ENCODE results near the gene ZNF655. TPM values are rescaled to one million over a fixed set of nuclear protein-coding genes. Genes with fewer than 3 reads are reported as not detected.

Gene ZNF655
- total and polyA plus RNA-seq, 2 of the 4 experiments (the other 2 are of a cell fraction), result 49.6 to 54.7 TPM

- Histone ChIP-seq H2AK5ac (ENCODE audit: low read depth, low read length) (no peak overlapping the region), H3K56ac (ENCODE audit: extremely low read depth, insufficient read depth, low read length) (no peak overlapping the region), H3K14ac (replicated peaks; ENCODE audit: low read depth, low read length) (no peak overlapping the region), H4K20me1 (ENCODE audit: insufficient read depth, low read length) (no peaks in the 10 kb centered on the region), H4K91ac (ENCODE audit: insufficient read depth, low read depth, low read length) (no peak overlapping the region), H3K9me3 (ENCODE audit: control insufficient read depth, insufficient read depth, low read length) (peaks cover 59% of the 10 kb centered on the region), H3K27ac (ENCODE audit: insufficient read depth, low read length) (no peak overlapping the region), H3K4me3 (ENCODE audit: insufficient read depth, low read depth, low read length) (no peak overlapping the region), H3K9me1 (ENCODE audit: insufficient read depth, low read length) (no peaks in the 10 kb centered on the region), H2AK9ac (replicated peaks; ENCODE audit: low read depth, low read length, poor library complexity) (no peak overlapping the region), H3K23ac (ENCODE audit: low read depth, low read length) (no peak overlapping the region), H3K4me1 (ENCODE audit: control insufficient read depth, insufficient read depth, low read length) (no peaks in the 10 kb centered on the region), H2AFZ (replicated peaks; ENCODE audit: low read length, poor library complexity) (no peak overlapping the region), H3K27me3 (ENCODE audit: control insufficient read depth, insufficient read depth, low read length) (no peaks in the 10 kb centered on the region), H3K4me2 (ENCODE audit: low read depth, low read length) (no peak overlapping the region), H4K5ac (ENCODE audit: low read depth, low read length) (no peak overlapping the region), H2BK20ac (ENCODE audit: low read depth, low read length) (no peak overlapping the region), H3K36me3 (ENCODE audit: control insufficient read depth, insufficient read depth, low read length) (peaks cover 6% of the 10 kb centered on the region; the same call in 1 of the 2 replicates), H3K79me1 (ENCODE audit: low read depth in 1 of 2, low read length in 2 of 2) (no peaks in the 10 kb centered on the region), H2BK120ac (ENCODE audit: low read depth, low read length) (no peak overlapping the region), H4K8ac (ENCODE audit: low read depth in 2 of 2, low read length in 2 of 2) (no peak overlapping the region), H3K18ac (ENCODE audit: low read depth, low read length) (no peak overlapping the region), H3K4ac (ENCODE audit: low read depth, low read length) (no peak overlapping the region), H2BK15ac (ENCODE audit: low read depth, low read length) (no peak overlapping the region), H3K9ac (ENCODE audit: low read depth, low read length) (no peak overlapping the region), H2BK5ac (ENCODE audit: low read depth, low read length, poor library complexity, severe bottlenecking) (no peak overlapping the region)
- DNase-seq (no peak), ATAC-seq (ENCODE audit: low read depth) (no peak)
- ChIA-PET CTCF (no interaction called here), POLR2A (ENCODE audit: unreplicated experiment) (no interaction called here)
- in situ Hi-C loops (cut with MboI; ENCODE audit: low sequenced_read_pairs) (no loop called here), dilution Hi-C loops (cut with HindIII; ENCODE audit: low sequenced_read_pairs, unreplicated experiment) (no loop called here), intact Hi-C loops (cut with micrococcal nuclease) (no loop called here)
- no TSS peak for BruUV-seq (replicated peaks)
- no CpG with 5 or more reads among the region's 7 CpGs for WGBS, 2 experiments (ENCODE audit: extremely low coverage in 2 of 2, insufficient read length in 1 of 2)
- TF ChIP-seq NFE2L2 (IDR thresholded peaks at IDR 0.05; ENCODE audit: low read depth, low read length) (no peak), POLR2A (IDR thresholded peaks at IDR 0.05; ENCODE audit: low read depth, low read length) (no peak), MAZ (IDR thresholded peaks at IDR 0.05; ENCODE audit: borderline replicate concordance, low read depth, low read length) (no peak), FOS (IDR thresholded peaks at IDR 0.05; ENCODE audit: low read depth, low read length) (no peak)
- TF ChIP-seq, protein P1, sequence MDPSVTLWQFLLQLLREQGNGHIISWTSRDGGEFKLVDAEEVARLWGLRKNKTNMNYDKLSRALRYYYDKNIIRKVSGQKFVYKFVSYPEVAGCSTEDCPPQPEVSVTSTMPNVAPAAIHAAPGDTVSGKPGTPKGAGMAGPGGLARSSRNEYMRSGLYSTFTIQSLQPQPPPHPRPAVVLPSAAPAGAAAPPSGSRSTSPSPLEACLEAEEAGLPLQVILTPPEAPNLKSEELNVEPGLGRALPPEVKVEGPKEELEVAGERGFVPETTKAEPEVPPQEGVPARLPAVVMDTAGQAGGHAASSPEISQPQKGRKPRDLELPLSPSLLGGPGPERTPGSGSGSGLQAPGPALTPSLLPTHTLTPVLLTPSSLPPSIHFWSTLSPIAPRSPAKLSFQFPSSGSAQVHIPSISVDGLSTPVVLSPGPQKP (IDR thresholded peaks at IDR 0.05; ENCODE audit: borderline replicate concordance, low read depth, low read length), result no peak
Observed at GRCh38 chr7:99539213-99539811, 19.1 kb upstream of the ZNF655 start.

Data from IMR-90 (cell line).